ENCODE measurements around the gene TEKTIP1.
"Not testable (repeated sequence)": the region's sequence is repeated elsewhere in the genome, so short reads cannot be mapped to it uniquely, and the experiment has no call there.

Gene TEKTIP1

GRCh38 chr19:3524078-3524842, 14.7 kb upstream of the TEKTIP1 start:
- no peak for DNase-seq

- no peak for DNase-seq
Measured at GRCh38 chr19:3524904-3525451, 14.0 kb upstream of the TEKTIP1 start.

- no peak for DNase-seq
Measured at GRCh38 chr19:3526507-3527237, 12.3 kb upstream of the TEKTIP1 start.

- no peak for DNase-seq
Measured at GRCh38 chr19:3527238-3527910, 11.6 kb upstream of the TEKTIP1 start.

GRCh38 chr19:3528080-3528479, 10.9 kb upstream of the TEKTIP1 start:
- DNase-seq, result no peak

GRCh38 chr19:3528539-3529211, 10.3 kb upstream of the TEKTIP1 start:
- DNase-seq, result no peak

GRCh38 chr19:3529299-3529698, 9.7 kb upstream of the TEKTIP1 start:
- DNase-seq, result not testable (repeated sequence)

- no peak for DNase-seq
Measured at GRCh38 chr19:3530389-3530788, 8.6 kb upstream of the TEKTIP1 start.

- DNase-seq, result no peak
Measured at GRCh38 chr19:3531716-3532115, 7.3 kb upstream of the TEKTIP1 start.

GRCh38 chr19:3532154-3532786, 6.7 kb upstream of the TEKTIP1 start:
- no peak for DNase-seq

GRCh38 chr19:3533033-3533432, 5.9 kb upstream of the TEKTIP1 start:
- DNase-seq, result no peak

GRCh38 chr19:3533563-3534216, 5.3 kb upstream of the TEKTIP1 start:
- DNase-seq, result no peak

- DNase-seq, result no peak
Measured at GRCh38 chr19:3534375-3535234, 4.4 kb upstream of the TEKTIP1 start.

GRCh38 chr19:3535235-3535535, 3.8 kb upstream of the TEKTIP1 start:
- no peak for DNase-seq

- no peak for DNase-seq
Measured at GRCh38 chr19:3535563-3535965, 3.4 kb upstream of the TEKTIP1 start.

GRCh38 chr19:3535981-3536380, 3.0 kb upstream of the TEKTIP1 start:
- no peak for DNase-seq

GRCh38 chr19:3536429-3537100, 2.4 kb upstream of the TEKTIP1 start:
- DNase-seq, result no peak

- DNase-seq, result no peak
Measured at GRCh38 chr19:3537101-3537437, 1.9 kb upstream of the TEKTIP1 start.

- no peak for DNase-seq
Measured at GRCh38 chr19:3537438-3538240, 1.3 kb upstream of the TEKTIP1 start.

All from activated CD4-positive, alpha-beta T cell treated with anti-CD3 and anti-CD28 coated beads, Interleukin-2, amount 50 U/mL, for 4 hours (primary cell).